Femur (tissue), 1 donor: Measurements from ENCODE around the gene PTGDS.

ENCODE experiments used
- DNase-seq: peaks from one replicate; pipeline ENCODE4 v3.0.0-alpha.2; 2017

The PTGDS gene

DNA sequence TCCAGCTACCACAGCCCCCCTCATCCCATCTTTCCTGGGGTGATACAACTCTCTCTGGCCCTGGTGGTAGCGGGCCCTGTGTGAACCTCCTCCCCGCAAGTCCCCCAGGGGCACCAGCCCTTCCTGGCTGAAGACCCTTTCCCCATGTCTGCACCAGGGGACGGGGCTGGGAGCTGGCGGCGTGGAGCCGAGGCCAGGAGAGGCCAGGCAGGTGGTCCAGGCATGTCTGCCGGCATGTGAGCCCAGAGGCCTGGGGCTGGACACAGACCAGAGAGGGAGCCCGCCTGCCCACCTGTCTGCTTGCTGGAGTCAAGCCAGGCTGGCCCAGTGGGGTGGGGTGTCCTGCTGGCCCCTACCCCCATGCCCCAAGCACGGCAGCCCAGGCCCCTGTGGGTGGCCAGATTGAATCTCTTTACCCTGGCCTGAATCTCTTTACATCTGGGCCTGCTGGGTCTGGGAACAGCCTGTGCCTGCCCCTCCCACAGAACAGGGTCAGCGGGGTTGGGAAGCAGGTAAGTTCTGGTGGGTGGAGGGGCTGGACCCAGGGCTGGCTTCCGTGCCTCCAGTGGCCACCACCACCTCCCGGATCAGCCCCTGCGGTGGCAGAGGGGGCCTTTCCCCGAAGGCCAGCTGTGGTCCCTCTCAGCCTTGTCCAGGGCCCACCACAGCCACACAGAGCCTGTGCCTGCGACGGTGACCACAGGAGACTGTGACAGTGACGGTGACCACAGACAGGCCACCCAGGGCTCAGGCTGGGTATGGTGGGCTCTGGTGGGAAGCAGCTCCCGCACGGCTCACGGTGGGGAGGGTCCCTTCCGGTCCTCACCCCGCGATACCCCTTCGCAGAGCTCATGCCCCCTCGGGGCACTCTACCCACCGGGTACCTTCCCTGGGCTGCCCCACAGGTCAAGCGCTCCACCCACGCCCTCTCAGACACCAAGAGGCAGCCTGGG, 18.1 kb upstream of the PTGDS start:
- DNase-seq = no peak

DNA sequence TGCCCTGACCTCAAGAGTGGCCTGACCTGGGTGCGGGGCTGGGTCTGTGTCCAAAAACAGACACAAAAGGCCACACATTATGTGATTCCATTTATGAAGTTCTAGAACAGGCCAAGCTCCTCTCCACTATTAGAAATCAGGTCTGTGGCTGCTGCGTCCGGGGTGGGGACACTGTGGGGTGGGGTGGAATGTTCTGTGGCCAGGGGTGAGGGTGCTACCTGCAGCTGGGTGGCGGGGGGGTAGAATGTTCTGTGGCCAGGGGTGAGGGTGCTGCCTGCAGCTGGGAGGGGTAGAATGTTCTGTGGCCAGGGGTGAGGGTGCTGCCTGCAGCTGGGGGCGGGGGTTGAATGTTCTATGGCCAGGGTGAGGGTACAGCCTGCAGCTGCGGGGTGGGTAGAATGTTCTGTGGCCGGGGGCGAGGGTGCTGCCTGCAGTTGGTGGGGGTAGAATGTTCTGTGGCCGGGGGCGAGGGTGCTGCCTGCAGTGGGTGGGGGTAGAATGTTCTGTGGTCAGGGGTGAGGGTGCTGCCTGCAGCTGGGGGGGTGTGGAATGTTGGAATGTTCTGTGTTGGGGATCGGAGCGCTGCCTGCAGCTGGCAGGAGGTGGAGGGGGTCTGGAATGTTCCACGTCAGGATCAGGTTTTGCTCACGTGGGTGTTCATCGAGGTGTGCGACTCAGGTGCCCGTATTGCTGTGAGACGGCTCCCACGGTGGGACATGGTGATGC, 16.9 kb upstream of the PTGDS start:
- DNase-seq = no peak

DNA sequence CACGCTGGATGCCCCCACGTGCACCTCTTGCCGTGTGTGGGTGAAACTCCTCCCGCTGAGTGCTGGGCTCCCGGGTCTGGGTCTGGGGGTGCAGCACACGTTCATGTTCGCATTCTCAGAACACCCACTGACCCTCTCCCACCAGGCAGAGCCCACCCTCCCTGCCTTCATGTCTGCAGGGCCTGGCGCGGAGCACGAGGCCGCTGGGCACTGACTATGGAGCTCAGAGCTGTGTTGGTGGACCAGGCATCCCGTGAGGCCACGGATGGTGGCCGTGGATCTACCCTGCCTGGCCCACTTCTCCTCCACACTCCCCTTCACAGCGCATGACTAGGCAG, 16.4 kb upstream of the PTGDS start:
- DNase-seq = no peak

DNA sequence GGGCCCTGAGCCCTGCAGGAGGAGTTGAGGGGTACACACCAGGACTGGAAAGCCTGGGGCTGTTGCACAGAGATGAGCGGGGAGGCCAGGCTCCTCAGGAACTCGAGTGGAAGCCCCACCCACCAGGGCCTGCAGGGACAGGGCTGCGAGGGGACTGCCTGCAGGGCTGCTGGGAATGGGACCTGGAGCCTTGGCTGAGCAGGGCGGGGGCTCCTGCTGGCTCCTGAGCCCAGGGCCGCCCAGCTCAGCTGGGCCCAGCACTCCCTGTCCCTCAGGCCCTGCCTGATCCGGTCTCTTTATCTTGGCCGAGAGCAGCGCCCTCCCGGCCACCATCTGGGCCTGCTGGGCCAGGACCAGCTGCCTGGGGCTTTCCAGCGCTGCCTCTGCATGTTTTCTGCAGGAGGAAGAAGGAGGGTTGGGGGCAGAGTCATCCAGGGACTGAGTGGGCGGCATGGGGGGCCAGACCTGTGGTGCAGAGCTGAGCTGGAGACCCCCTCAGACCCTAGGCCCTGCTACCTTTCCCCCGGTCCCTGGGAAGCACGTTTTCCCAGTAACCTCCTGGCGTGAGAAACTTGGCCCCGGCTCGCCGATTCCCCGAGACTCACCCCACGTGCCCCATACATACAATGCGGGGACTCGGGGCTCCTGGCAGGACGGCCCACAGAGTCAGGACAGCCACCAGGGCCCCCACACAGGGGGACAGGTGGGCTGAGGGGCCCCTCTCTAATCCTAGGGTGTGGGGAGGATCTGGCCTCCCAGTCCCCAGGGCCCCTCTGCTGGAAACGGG, 15.8 kb upstream of the PTGDS start:
- DNase-seq = no peak

DNA sequence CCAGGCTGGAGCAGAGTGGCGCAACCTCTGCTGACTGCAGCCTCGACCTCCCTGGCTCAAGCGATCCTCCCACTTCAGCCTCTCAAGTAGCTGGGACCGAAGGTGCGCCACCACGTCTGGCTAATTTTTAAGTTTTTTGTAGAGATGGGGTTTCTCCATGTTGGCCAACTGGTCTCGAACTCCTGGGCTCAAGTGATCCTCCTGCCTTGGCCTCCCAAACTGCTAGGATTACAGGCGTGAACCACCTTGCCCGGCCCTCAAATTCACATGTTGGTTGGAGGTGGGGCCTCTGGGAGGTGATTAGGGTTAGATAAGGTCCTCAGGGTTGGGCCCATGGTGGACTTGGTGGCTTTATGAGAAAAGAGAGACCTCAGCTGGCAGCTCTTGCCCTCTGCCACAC, 15.1 kb upstream of the PTGDS start:
- no peak for DNase-seq

DNA sequence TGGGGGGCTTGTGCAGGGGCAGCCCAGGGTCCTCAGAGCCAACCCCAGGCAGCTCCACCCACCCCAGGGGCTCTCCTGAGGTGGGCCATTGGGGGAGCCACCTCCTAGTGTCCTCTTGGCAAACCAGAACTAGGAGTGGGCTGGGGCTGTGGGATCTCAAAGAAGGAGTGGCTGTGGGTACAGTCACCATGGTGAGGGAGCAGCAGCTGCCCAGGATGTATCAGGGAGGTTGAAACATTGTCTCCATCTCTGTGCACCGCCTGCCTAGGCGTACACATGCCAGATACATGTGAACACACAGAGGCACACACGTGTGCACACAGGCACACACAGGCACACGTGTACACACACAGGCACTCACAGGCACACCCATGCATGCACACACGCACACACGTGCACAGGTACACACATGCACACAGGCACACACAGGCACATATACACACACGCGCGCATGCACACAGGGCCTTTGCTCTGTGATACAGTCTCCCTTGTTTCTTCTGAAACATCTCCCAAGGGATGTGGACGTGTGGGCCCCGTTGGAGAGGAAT, 14.5 kb upstream of the PTGDS start:
- no peak for DNase-seq

DNA sequence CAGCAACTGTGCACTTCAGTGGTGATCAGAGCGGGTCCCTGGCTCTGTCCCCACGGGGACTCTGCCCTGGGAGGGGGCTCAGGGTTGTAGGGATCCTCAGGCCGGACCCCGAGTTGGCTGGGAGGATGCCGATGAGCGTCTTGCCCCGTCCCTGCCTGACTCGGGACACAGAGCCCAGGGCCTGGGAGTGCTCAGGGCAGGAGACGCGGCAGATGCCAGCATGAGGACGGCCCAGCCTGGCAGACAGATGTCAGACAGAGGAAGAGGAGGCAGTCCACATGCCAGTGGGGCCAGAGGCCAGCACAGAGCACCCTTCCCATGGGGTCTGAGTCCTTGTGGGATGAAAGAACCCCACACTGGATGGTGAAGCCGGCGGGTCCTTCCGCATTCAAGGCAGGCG, 14.0 kb upstream of the PTGDS start:
- no peak for DNase-seq

DNA sequence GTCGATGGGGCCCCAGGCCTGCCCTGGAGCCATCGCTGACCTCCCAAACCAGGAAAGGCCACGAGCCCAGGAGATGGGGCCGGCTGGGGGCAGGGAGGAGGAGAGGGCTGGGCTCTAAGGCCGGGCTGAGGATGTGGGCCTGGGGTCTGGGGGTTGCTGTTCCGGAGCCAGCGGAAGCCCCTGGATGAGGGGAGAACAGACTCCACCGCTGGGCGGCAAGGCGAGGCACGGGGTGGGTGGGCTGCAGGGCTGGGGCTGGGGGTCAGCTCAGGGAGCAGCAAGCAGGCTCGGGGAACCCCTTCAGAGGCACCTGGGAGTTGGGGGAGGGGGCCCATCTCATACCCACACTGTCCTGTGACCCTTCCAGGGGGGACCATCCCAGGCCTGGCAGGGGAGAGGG, 13.6 kb upstream of the PTGDS start:
- DNase-seq = no peak

DNA sequence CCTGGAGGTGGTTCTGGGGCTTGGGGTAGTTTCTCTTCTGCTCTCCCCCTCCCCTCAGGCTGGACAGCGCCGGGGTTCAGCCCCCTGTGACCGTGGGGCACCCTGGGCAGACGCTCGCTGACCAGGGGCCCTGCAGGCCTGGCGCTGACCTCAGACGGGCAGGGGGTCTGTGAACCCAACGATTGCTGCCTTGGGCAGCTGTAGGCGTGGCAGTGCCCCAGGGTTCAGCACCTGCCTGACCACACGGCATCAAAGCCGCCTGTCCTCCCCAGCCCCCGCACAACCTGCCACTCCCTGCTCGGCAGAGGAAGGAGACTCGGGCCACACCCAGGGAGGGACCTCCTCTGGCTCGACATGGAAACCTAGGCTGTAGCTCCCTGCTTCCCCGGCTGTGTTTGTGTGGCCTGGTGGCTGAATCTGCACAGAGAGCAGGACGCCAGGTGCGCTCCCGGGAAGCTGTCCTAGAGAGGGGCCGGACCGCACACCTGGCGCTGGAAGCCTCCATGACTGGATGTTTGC, 13.1 kb upstream of the PTGDS start:
- DNase-seq = no peak

DNA sequence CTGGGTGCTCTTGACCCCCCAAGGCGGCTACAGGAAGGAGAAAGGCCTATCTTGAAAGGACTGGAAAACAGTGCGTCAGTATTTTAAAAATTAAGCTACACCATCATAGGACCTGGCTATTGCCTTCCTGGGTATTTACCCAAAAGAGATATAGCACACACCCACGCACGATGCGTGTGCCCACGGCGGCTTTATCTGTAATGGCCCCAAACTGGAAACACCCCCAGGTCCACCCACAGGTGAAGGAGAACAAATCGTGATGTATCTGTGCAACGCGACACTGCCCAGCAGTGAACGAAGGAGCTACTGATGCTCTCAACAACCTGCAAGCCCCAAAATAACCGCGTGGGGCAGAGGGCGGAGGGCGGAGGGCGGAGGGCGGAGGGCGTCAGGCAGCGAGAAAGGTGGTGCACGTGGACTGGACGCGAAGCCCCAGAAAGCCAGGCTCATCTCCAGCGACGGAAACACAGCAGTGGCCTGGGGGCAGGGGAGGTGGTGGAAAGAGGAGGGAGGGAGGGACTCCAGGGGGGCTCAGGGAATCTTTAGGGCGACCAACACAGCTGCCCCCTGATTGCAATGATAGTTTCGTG, 12.4 kb upstream of the PTGDS start:
- DNase-seq = no peak

DNA sequence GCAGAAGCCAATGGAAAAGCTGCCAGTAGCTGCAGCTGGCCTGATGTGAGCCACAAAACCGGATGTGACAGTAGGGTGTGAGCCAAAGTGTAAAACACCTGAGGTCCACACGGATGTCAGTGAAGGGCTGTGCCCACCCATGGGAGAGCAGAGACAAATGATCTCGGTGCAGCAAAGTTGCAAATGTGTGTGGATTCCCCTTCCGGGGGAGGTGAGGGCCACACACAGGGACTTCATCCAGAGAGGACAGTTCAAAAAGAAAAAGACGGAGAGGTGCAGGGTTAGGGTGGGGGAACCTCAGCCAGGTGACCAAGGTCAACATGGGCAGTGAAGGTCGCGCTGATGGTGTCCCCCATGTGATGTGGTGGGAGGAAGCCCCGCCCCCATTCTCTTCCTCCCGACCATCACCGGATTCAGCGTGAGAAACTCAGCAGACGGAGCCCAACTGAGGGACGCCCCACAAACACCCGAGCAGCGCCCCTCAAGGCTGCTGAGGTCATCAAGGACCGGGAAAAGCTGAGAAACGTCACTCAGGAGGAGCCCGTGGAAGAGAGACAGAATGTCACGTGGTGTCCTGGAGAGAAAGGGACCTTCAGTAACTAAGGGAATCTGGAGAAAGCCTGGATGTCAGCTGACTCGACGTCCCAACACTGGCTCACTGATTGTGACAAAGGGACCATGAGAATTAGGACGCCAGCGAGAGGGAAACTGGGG, 11.4 kb upstream of the PTGDS start:
- DNase-seq = no peak

DNA sequence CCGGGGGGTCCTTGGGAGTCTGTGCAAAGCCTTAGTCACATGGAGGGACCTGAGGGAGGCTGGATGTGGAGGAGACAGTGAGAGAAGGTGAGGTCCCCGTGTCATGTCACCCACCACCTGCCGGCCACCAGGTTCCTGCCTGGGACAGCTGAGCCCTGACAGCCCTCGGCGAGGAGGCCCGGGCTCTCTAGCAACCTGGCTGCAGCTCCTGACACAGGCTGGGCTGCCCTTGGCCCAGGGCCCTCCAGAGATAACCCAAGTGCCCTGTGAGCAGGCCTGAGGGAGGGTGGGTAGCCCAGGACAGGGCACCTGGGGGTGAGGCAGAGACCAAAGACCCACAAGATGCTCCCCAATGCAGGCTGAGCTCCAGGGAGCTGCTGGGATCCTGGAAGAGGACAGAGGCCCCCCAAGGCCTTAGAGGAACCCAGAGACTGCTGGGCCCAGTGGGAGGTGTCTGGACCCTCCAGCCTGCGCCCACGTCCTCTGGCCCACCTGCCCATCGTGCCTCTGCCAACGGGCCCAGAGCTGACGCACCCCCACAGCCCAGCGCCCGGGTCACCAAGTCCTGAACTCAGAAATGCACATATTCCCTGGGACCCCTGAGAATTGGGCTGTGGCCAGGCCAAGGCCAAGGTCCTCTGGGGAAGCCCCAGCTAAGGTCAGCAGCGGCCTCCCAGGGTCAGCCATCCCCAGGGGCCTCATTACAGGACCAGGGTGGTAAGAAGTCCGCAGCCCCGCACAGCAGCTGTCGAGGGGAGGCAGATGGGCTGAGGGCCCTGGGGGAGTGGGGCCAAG, 8.8 kb upstream of the PTGDS start:
- no peak for DNase-seq

DNA sequence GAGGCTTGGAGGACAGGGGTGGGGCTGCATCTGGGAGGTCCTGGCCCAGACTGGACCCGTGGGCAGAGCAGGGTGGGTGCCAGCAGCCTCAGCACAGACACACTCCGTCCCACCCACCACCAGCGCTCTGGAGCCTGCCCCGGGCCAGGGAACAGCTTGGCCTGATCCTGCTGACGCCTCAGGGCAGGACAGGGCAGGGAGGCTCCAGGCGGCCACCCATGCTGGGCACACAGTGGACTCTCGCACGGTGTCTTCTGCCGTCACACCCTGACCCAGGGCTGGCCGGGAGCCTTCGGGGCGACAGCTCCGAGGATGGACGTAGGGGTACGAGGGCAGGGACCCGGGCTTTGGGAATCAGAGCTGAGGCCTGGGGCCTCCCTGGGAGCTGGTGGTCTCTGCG, 8.2 kb upstream of the PTGDS start:
- no peak for DNase-seq

DNA sequence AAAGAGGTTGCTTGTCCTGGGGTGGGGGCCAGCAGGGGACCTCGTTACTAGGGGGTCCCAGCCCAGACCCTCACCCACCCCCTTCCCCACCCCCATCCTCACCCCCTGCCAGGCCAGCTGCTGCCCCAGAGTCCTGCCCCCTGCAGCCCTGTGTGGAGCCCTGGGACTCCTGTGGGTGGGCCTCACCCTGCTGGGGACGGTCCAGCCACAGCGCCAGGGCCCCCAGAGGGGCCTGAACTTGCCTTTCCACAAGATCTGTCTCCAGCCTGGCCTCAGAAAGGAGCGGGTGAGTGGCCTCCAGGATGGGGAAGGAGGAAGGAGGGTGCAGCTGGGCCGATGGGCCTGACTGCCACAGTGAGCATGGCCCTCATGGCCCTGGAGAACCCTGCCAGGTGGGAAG, 7.5 kb upstream of the PTGDS start:
- DNase-seq = no peak

DNA sequence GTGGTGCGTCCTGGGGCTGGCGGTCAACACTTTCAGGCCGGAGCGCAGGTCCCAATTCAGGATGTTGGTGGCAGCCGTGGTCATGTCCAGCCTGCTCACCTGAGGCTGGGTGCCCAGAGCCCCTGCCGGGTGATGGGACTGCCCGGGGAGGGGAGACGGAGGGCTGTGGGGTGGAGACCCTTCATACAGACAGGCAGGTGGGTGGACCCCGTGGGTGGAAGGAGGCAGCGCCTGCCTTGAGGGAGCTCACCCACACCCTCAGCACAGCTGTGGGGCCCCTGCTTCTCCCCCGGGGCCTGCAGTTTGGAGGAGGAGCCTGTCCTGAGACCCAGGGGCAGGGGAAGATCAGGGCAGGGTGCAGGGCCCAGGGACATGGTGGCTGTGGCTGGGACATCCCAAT, 6.9 kb upstream of the PTGDS start:
- DNase-seq = no peak

DNA sequence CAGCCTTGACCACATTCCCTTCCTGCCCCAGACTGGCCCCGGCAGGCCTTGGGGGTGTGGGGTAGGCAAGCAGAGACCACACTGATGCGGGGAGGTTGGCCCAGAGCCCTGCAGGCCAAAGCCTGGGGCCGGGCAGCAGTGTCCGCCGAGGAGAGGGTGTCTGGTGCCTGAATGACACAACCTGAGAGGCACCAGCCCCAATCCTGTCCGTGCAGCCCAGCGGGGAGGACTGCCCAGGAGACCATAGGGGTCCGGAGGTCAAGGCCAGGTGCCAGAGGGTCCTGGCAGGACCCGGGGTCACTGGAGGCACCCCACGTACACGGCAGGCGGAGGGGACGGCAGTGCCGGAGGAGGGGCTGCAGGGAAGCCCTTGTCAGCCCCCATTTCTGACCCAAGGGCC, 5.6 kb upstream of the PTGDS start:
- DNase-seq = no peak

DNA sequence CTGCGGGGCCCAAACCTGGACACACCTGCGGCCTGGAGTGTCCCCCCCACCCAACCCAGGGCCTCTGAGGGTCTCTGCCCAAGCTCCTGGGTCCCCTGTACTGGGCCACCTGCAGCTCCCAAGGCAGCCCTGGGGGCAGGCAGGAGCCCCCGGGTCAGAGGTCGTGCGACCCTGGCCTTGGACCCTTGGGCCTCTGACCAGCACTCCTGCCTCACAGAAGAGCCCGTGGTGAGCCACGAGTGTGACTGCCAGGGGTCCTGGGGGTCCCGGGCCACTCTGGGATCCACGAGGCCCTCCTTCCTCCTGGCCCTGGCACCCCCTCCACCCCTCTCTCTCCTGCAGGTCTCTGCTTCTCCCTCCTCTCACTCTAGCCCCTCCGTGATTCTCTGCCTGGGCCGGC, 5.0 kb upstream of the PTGDS start:
- DNase-seq = no peak

DNA sequence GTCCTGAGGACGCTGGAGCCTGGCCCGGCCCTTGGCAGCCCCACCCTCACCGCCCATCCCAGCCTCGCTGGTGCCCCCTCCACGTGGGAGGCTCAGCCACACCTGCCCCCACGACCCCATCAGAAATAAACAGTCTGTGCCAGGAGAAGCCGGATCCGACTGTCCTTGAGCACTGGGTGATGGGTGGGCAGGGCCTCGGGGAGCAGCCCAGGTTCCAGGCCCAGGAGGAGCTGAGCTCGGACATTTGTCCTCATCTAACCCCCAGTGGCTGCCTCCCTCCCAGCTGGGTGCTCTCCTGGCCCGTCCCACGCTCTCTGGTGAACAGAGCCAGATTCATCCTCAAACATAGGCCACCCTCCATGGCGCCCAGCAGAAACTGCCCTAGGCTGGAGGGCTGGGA, 4.6 kb upstream of the PTGDS start:
- no peak for DNase-seq

DNA sequence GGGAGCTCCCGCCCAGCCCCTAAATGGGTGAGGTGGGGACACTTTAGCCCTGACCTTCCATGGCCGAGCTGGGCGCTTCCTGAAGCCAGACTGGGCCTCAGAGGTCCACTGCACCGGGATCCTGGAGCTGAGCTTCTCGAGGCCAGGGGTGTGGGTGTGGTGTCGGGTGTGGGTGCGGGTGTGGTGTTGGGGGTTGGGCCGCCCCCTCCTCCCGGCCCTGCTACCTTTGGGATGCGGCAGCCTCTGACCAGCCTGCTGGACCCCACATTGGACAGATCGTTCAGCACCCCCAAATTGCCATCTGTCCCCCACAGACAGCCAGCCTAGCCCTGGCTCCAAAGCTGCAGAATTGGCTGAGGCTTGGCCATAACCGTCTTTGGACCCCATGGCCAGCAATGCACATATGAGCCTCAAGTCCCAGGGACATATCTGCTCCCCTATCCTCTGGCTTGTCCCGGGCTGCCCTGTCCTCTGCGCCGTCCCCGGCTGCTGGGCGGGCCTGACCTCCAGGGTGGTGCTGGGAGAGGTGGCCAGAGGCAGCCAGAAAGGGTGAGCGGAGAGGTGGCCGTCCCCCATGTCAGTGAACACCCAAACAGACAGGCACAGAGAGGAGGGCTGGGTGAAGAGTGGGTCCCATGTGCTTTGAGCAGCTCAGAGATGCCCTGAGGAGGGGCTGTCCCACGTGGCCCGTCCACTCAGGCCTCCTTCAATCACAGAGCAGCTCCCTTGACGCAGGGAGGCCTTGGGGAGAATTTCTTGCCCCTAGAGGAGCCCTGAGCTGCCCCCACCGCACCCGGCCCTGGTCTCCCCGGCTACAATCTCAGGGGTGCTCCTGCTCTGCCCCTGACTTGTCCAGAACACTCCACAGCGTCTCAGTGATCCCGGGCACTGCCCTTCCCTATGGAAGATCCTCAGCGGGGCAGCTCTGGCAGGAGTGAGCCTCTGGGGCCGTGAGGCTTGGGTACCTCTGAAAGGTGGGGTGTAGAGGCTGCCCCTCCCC, 3.4 kb upstream of the PTGDS start:
- no peak for DNase-seq
